Upper lobe of left lung (tissue), 4 donors: Measurements from ENCODE around the gene COL23A1.
"Not testable (repeated sequence)": the region's sequence is repeated elsewhere in the genome, so short reads cannot be mapped to it uniquely, and the experiment has no call there.

Source experiments
- POLR2A ChIP-seq, 4 donors: fragments of 450-650 bp; IDR thresholded peaks; one replicate each; pipeline ENCODE4 v1.5.1; 2016 to 2017; ENCODE audit warnings: antibody characterized with exemption in 4 of 4, mild to moderate bottlenecking in 2 of 4
- TF ChIP-seq, protein P1 (sequence below), 6 experiments: fragments of 450-650 bp in 4 of 6; fragments of 200-600 bp in 2 of 6; sonication (generic) in 2 of 6; IDR thresholded peaks; one replicate each; pipeline ENCODE4 v1.5.1; 2016 to 2019; ENCODE audit warnings: antibody characterized with exemption in 6 of 6

DNA sequence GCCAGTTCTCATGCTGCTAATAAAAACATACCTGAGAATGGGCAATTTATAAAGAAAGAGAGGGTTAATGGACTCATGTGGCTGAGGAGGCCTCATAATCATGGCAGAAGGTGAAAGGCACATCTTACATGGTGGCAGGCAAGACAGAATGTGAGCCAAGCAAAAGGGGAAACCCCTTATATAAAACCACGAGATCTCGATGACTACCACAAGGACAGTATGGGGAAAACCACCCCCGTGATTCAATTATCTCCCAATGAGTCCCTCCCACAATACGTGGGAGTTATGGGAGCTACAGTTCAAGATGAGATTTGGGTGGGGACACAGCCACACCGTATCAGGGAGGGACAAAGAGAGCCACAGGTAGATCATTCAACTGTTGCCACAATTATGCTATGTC lies 272.5 kb downstream of the COL23A1 start:
- TF ChIP-seq, protein P1, sequence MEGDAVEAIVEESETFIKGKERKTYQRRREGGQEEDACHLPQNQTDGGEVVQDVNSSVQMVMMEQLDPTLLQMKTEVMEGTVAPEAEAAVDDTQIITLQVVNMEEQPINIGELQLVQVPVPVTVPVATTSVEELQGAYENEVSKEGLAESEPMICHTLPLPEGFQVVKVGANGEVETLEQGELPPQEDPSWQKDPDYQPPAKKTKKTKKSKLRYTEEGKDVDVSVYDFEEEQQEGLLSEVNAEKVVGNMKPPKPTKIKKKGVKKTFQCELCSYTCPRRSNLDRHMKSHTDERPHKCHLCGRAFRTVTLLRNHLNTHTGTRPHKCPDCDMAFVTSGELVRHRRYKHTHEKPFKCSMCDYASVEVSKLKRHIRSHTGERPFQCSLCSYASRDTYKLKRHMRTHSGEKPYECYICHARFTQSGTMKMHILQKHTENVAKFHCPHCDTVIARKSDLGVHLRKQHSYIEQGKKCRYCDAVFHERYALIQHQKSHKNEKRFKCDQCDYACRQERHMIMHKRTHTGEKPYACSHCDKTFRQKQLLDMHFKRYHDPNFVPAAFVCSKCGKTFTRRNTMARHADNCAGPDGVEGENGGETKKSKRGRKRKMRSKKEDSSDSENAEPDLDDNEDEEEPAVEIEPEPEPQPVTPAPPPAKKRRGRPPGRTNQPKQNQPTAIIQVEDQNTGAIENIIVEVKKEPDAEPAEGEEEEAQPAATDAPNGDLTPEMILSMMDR (IDR thresholded peaks at IDR 0.05), result not testable (repeated sequence)
- not testable (repeated sequence) for TF ChIP-seq POLR2A (IDR thresholded peaks at IDR 0.05)
